HepG2 (cell line): Measurements from ENCODE around the gene CAND1. TPM values are rescaled to one million over a fixed set of nuclear protein-coding genes. Genes with fewer than 3 reads are reported as not detected.

ENCODE experiments used
- ARNT2 ChIP-seq: sonication (generic); formaldehyde crosslinking; IDR thresholded peaks from 2 replicates; pipeline ENCODE4 v1.8.0; 2022; ENCODE audit warnings: mild to moderate bottlenecking, low read depth, missing genetic modification reagents, moderate library complexity
- ATF7 ChIP-seq, 2 experiments: fragments of 450-650 bp in 1 of 2; sonication (generic) in 1 of 2; formaldehyde crosslinking in 1 of 2; IDR thresholded peaks; 2 replicates each; pipeline versions ENCODE4 v1.4.0 to v1.6.1; 2016 to 2020; ENCODE audit warnings: antibody characterized with exemption in 1 of 2, mild to moderate bottlenecking in 1 of 2, missing genetic modification reagents in 1 of 2
- HNF4A ChIP-seq: sonication (generic); formaldehyde crosslinking; IDR thresholded peaks from 2 replicates; pipeline ENCODE4 v1.4.0; 2020; ENCODE audit warnings: missing genetic modification reagents
- KDM5A ChIP-seq: fragments of 200-600 bp; sonication (generic); IDR thresholded peaks from 2 replicates; pipeline ENCODE4 v1.7.0; 2018; ENCODE audit warnings: antibody characterized with exemption, mild to moderate bottlenecking, low read length, borderline replicate concordance
- KLF16 ChIP-seq, 2 experiments: sonication (generic) in 1 of 2; formaldehyde crosslinking in 1 of 2; IDR thresholded peaks; 2 replicates each; pipeline versions ENCODE4 v1.6.1 to v1.8.0; 2016 to 2023; ENCODE audit warnings: missing genetic modification reagents in 2 of 2, missing compliant biosample characterization in 1 of 2
- MED8 ChIP-seq: sonication (generic); formaldehyde crosslinking; IDR thresholded peaks from 2 replicates; pipeline ENCODE4 v1.8.1; 2023; ENCODE audit warnings: mild to moderate bottlenecking, missing genetic modification reagents; ENCODE audit not compliant: insufficient replicate concordance
- MIER3 ChIP-seq: IDR thresholded peaks from 2 replicates; pipeline ENCODE4 v1.6.1; 2016; ENCODE audit warnings: missing compliant biosample characterization, borderline replicate concordance
- NFE2 ChIP-seq: sonication (generic); formaldehyde crosslinking; IDR thresholded peaks from 2 replicates; pipeline ENCODE4 v1.4.0; 2020; ENCODE audit warnings: missing genetic modification reagents
- RFX3 ChIP-seq: IDR thresholded peaks from 2 replicates; pipeline ENCODE4 v1.6.1; 2016; ENCODE audit warnings: missing biosample characterization, missing genetic modification reagents
- TSC22D2 ChIP-seq: sonication (generic); formaldehyde crosslinking; IDR thresholded peaks from 2 replicates; pipeline ENCODE4 v1.5.1; 2020; ENCODE audit warnings: missing genetic modification reagents, mild to moderate bottlenecking, borderline replicate concordance
- ZFP90 ChIP-seq: sonication (generic); formaldehyde crosslinking; IDR thresholded peaks from 2 replicates; pipeline ENCODE4 v1.8.0; 2022; ENCODE audit warnings: missing genetic modification reagents, mild to moderate bottlenecking, inconsistent platforms, borderline replicate concordance
- ZNF160 ChIP-seq: sonication (generic); formaldehyde crosslinking; IDR thresholded peaks from 2 replicates; pipeline ENCODE4 v1.8.0; 2022; ENCODE audit warnings: mild to moderate bottlenecking, inconsistent platforms, missing genetic modification reagents
- ZNF703 ChIP-seq: sonication (generic); formaldehyde crosslinking; IDR thresholded peaks from 2 replicates; pipeline ENCODE4 v1.5.1; 2020; ENCODE audit warnings: missing genetic modification reagents, mild to moderate bottlenecking, moderate library complexity, borderline replicate concordance
- ZSCAN30 ChIP-seq: sonication (generic); formaldehyde crosslinking; IDR thresholded peaks from 2 replicates; pipeline ENCODE4 v1.5.0; 2020; ENCODE audit warnings: mild to moderate bottlenecking, missing genetic modification reagents
- polyA plus RNA-seq, 8 experiments: library from polyadenylated mRNA; depleted of rRNA in 3 of 8; stranded (reverse) in 7 of 8; unstranded in 1 of 8; fragments of >200 nt; fragmentation: Illumina TruSeq in 4 of 8; extraction: Trizol in 4 of 8; gene quantifications; 2 replicates each; pipeline versions ENCODE4 v1.2.1 to v1.2.3, GENCODE V29; 2011 to 2016; ENCODE audit warnings: low read depth in 4 of 8, missing spikeins in 1 of 8, mixed read lengths in 1 of 8; ENCODE audit not compliant: insufficient read depth in 1 of 8
- total RNA-seq, 5 experiments: library from RNA; depleted of rRNA; stranded (reverse); fragments of >200 nt; fragmentation: Illumina TruSeq; extraction: Trizol; gene quantifications; 2 replicates each; pipeline ENCODE4 v1.2.3, GENCODE V29; 2016; ENCODE audit warnings: low read depth in 1 of 5
- TF ChIP-seq, protein P1 (sequence below): sonication (generic); formaldehyde crosslinking; IDR thresholded peaks from 2 replicates; pipeline ENCODE4 v1.9.0; 2021; ENCODE audit warnings: missing genetic modification reagents, borderline replicate concordance
- TF ChIP-seq, protein P2 (sequence below): sonication (generic); formaldehyde crosslinking; IDR thresholded peaks from 2 replicates; pipeline ENCODE4 v1.5.0; 2020; ENCODE audit warnings: mild to moderate bottlenecking, missing genetic modification reagents
- TF ChIP-seq, protein P3 (sequence below): sonication (generic); formaldehyde crosslinking; conservative IDR thresholded peaks from 2 replicates; pipeline ENCODE4 v1.8.0; 2022; ENCODE audit warnings: low read depth, missing genetic modification reagents
- TF ChIP-seq, protein P4 (sequence below): IDR thresholded peaks from 2 replicates; pipeline ENCODE4 v1.6.1; 2012; ENCODE audit warnings: inconsistent platforms
- TF ChIP-seq, protein P5 (sequence below): sonication (generic); formaldehyde crosslinking; IDR thresholded peaks from 2 replicates; pipeline ENCODE4 v1.4.0; 2020; ENCODE audit warnings: missing genetic modification reagents

Gene CAND1
- total and polyA plus RNA-seq, 2 of the 13 experiments (the other 11 are each of a cell fraction or from before 2014, with no cell fraction given) = 56.2 to 138 TPM

DNA sequence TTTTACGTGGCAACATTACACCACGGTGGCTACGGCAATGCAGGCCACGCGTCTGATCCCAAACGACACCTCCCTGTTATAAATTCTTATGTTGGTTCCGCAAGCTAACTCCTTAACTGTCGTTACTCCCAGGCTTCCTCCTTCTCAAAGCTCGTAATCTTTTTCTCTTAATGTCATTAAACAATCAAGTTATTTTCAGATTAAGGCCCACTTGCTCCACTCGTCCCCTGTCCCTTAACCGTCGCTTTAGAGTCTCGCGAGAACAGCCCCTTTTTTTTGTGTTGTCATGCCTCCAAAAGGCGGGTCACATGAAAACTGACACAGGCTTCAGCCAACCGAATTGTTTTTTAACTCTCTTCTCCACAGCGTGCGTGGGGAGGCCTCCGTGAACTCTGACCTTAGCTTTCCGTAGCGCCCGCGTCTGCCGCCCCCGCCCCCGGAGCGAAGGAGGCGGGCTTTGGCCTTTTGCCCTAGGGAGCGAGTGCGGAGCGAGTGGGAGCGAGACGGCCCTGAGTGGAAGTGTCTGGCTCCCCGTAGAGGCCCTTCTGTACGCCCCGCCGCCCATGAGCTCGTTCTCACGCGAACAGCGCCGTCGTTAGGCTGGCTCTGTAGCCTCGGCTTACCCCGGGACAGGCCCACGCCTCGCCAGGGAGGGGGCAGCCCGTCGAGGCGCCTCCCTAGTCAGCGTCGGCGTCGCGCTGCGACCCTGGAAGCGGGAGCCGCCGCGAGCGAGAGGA, at the start of gene CAND1 (continued):
- TF ChIP-seq ARNT2 (CRISPR knock-in tag) (peak; percentile 65), RFX3 (peak; percentile 39; the same call in 1 of the 2 replicates), ZNF160 (CRISPR knock-in tag) (peak; percentile 40; the same call in 1 of the 2 replicates), TSC22D2 (peak; percentile 71; the same call in 1 of the 2 replicates), MED8 (CRISPR knock-in tag) (peak; percentile 46), KDM5A (peak; percentile 68; the same call in 1 of the 2 replicates), NFE2 (CRISPR knock-in tag) (no peak; the same call in 1 of the 2 replicates), ATF7 (IDR thresholded peaks at IDR 0.05) (0 out of 2 replicates have a peak, but pooled peaks have one; percentile 4), ATF7 (CRISPR knock-in tag; IDR thresholded peaks at IDR 0.05) (no peak), ZSCAN30 (CRISPR knock-in tag) (peak; percentile 48; the same call in 1 of the 2 replicates), MIER3 (CRISPR knock-in tag) (peak; percentile 18; the same call in 1 of the 2 replicates), HNF4A (CRISPR knock-in tag) (0 out of 2 replicates have a peak, but pooled peaks have one; percentile 34), KLF16 (CRISPR knock-in tag; IDR thresholded peaks at IDR 0.05) (peak in 1 of 2 experiments; percentile 82; a peak in 1 of 4 replicates), ZFP90 (CRISPR knock-in tag) (peak; percentile 62; the same call in 1 of the 2 replicates), ZNF703 (CRISPR knock-in tag) (no peak)
- TF ChIP-seq, protein P1, sequence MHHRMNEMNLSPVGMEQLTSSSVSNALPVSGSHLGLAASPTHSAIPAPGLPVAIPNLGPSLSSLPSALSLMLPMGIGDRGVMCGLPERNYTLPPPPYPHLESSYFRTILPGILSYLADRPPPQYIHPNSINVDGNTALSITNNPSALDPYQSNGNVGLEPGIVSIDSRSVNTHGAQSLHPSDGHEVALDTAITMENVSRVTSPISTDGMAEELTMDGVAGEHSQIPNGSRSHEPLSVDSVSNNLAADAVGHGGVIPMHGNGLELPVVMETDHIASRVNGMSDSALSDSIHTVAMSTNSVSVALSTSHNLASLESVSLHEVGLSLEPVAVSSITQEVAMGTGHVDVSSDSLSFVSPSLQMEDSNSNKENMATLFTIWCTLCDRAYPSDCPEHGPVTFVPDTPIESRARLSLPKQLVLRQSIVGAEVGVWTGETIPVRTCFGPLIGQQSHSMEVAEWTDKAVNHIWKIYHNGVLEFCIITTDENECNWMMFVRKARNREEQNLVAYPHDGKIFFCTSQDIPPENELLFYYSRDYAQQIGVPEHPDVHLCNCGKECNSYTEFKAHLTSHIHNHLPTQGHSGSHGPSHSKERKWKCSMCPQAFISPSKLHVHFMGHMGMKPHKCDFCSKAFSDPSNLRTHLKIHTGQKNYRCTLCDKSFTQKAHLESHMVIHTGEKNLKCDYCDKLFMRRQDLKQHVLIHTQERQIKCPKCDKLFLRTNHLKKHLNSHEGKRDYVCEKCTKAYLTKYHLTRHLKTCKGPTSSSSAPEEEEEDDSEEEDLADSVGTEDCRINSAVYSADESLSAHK = no peak
- TF ChIP-seq, protein P2, sequence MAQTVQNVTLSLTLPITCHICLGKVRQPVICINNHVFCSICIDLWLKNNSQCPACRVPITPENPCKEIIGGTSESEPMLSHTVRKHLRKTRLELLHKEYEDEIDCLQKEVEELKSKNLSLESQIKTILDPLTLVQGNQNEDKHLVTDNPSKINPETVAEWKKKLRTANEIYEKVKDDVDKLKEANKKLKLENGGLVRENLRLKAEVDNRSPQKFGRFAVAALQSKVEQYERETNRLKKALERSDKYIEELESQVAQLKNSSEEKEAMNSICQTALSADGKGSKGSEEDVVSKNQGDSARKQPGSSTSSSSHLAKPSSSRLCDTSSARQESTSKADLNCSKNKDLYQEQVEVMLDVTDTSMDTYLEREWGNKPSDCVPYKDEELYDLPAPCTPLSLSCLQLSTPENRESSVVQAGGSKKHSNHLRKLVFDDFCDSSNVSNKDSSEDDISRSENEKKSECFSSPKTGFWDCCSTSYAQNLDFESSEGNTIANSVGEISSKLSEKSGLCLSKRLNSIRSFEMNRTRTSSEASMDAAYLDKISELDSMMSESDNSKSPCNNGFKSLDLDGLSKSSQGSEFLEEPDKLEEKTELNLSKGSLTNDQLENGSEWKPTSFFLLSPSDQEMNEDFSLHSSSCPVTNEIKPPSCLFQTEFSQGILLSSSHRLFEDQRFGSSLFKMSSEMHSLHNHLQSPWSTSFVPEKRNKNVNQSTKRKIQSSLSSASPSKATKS (CRISPR knock-in tag) = no peak
- TF ChIP-seq, protein P3, sequence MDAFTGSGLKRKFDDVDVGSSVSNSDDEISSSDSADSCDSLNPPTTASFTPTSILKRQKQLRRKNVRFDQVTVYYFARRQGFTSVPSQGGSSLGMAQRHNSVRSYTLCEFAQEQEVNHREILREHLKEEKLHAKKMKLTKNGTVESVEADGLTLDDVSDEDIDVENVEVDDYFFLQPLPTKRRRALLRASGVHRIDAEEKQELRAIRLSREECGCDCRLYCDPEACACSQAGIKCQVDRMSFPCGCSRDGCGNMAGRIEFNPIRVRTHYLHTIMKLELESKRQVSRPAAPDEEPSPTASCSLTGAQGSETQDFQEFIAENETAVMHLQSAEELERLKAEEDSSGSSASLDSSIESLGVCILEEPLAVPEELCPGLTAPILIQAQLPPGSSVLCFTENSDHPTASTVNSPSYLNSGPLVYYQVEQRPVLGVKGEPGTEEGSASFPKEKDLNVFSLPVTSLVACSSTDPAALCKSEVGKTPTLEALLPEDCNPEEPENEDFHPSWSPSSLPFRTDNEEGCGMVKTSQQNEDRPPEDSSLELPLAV (CRISPR knock-in tag) = no peak
- TF ChIP-seq, protein P4, sequence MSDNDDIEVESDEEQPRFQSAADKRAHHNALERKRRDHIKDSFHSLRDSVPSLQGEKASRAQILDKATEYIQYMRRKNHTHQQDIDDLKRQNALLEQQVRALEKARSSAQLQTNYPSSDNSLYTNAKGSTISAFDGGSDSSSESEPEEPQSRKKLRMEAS = peak; percentile 77
- TF ChIP-seq, protein P5, sequence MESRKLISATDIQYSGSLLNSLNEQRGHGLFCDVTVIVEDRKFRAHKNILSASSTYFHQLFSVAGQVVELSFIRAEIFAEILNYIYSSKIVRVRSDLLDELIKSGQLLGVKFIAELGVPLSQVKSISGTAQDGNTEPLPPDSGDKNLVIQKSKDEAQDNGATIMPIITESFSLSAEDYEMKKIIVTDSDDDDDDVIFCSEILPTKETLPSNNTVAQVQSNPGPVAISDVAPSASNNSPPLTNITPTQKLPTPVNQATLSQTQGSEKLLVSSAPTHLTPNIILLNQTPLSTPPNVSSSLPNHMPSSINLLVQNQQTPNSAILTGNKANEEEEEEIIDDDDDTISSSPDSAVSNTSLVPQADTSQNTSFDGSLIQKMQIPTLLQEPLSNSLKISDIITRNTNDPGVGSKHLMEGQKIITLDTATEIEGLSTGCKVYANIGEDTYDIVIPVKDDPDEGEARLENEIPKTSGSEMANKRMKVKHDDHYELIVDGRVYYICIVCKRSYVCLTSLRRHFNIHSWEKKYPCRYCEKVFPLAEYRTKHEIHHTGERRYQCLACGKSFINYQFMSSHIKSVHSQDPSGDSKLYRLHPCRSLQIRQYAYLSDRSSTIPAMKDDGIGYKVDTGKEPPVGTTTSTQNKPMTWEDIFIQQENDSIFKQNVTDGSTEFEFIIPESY = peak; percentile 23; the same call in 1 of the 2 replicates
